ENCODE results near the gene AUTS2.

AUTS2 gene

GRCh38 chr7:70459546-70459945 lies 861.3 kb downstream of the AUTS2 start:
- no peak for DNase-seq

GRCh38 chr7:70460071-70460470 lies 861.8 kb downstream of the AUTS2 start:
- no peak for DNase-seq

GRCh38 chr7:70460562-70460961 lies 862.3 kb downstream of the AUTS2 start:
- DNase-seq: no peak

DNA sequence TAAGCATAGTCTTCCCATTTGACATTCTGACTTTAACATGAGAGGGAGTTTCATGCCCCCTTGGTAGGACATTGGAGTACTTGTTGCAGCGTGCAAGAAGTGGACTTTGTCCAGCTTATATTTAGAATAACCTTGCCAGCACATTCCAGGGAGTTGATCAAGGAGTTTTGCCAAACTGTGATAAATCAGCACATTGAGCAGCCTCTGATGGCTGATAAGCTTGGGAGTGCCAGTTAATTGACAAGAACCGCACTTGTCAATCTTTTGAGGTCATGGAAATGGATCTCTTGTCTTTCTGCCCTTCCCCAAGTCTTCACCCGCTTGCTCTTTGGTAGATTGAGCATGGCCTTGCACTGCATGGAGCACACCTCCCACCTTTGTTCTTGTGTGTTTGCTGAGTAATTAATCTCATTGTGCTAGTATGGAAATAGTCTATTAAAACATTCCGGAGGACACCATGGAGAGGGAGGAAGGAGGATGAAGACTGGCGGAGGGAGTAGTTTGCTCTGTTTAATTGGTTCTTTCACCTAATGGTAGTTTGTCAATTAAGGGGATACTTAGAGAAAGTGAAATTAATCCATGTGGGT lies 865.2 kb downstream of the AUTS2 start:
- DNase-seq: no peak

DNA sequence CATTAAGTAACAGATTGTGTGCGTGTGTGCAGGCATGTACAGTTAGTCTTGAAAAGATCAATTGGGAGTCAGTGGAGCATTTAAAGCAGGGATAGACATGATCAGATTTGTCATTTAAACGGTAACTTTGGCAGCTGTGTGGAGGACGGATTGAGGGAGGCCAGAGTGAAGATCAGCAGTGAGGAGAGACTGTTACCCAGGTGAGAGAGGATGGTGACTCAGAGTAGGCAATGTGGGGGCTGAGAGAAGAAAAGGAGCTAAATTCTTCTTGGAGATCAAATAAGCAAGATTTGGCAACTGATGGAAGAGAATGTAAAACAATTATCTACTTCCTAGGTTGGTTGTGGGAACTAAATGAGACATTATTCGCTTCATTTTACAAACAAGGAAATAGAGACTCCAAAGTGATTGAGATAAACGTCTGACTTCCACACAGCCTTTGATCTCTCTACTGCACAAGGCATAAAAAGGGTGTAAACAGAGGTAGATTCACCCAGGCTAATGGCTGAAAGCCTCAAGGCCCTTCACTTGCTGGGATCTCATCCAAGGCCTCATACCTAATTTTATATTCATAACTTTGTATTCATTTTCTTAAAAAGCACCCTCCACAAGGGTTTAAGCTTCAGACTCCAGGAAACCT lies 868.6 kb downstream of the AUTS2 start:
- no peak for DNase-seq

GRCh38 chr7:70470746-70471145 lies 872.5 kb downstream of the AUTS2 start:
- no peak for DNase-seq

DNA sequence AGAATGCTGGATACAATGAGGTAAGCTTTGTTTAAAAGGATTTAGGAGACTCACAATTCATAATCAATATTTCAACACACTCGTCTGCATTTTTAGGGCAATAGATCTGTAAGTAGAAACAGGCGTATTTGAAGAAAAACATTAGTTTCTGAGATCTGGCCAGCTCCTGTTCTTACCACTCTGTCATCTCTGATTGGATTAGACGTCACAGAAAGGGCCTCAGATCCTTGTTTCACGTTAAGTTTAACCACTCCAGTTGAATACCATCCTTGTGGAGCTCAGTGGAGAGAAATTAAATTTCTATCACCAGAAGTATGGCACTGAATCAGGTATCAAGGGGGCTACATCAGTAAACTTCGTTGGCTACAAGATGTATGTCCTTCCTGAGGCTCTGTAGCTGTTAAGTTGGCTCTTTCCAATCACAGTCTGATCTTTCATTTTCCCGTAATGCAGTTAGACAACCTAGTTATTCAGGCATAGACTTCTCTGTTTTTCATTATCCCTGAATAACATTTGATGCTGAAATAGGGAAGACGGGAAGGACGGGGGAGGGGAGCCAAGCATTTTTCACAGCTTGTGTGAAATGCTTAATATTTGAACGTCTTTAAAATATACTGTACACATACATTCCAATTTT lies 874.4 kb downstream of the AUTS2 start:
- no peak for DNase-seq

DNA sequence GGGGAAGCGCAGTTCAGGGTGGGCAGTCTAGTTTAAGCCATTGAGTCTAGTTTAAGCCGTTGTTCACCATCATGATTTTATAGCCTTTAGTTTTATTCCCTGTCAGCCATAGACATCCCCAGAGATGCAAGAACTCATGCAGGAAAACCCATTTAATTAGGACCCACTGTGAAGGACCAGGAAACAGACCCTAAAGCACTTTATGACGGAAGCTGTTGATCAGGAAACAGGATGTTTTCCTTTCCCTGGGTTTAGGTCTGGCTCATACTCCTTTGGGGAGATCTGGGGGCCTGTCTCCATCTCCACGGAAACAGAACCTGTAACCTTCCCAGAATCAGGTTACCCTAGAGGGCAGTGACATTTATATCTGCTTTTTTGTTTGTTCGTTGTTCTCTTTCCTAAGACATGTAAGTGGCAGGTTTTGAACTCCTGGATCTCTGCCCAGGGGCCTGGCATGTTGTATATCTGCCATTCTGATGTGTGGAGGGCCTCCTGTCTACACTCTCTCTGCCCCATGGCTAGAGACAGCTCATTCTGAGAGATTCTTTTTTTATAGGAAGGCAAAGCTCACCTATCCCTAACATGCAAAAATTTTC lies 876.5 kb downstream of the AUTS2 start:
- no peak for DNase-seq

GRCh38 chr7:70477036-70478010 lies 879.0 kb downstream of the AUTS2 start:
- DNase-seq: no peak

- no peak for DNase-seq
These were observed 881.1 kb downstream of the AUTS2 start for GRCh38 chr7:70479153-70480021.

- no peak for DNase-seq
These were observed 882.8 kb downstream of the AUTS2 start for GRCh38 chr7:70480927-70481569.

- no peak for DNase-seq
These were observed 883.4 kb downstream of the AUTS2 start for GRCh38 chr7:70481570-70482123.

GRCh38 chr7:70484255-70484654 lies 886.0 kb downstream of the AUTS2 start:
- DNase-seq: no peak

DNA sequence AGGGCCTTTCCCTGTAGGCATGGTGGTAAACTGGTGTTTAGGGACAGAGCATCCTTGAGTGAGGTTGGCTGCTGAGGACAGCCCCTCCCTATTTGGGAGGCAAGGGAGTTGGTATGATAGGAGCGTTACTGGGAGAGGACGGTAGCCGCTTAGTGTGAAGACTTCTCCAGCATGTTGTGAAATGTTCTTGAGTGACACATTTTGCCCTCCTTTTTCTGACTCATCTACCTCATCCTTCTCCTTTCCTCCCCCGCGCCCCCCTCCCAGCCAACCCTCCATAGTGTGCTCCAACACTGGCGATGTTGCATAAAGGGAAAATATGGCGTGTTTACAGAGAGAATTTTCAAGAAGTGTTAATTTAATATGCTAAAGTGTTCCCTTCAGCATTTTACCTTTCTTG lies 888.7 kb downstream of the AUTS2 start:
- DNase-seq: no peak

- DNase-seq: no peak
These were observed 889.2 kb downstream of the AUTS2 start for GRCh38 chr7:70487428-70487827.

DNA sequence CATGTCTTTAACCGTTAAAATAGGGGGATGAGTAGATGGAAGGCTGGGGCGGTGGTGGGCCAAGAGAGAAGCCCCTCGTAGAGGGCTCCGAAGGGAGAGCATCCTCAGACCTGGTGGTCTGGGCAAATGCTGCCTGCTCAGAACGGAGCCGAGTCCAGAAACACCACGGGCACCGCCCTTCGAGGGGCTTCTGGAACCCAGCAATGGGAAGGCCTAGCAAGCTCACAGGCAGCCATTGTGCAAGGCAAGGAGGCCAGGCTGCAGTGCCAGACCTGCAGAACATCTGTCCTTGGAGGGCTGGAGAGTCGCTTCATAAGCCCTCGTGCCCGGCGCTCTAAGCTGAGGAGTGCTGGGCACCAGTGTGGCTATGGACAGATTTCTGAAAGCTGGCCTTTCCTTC lies 889.6 kb downstream of the AUTS2 start:
- DNase-seq: no peak

DNA sequence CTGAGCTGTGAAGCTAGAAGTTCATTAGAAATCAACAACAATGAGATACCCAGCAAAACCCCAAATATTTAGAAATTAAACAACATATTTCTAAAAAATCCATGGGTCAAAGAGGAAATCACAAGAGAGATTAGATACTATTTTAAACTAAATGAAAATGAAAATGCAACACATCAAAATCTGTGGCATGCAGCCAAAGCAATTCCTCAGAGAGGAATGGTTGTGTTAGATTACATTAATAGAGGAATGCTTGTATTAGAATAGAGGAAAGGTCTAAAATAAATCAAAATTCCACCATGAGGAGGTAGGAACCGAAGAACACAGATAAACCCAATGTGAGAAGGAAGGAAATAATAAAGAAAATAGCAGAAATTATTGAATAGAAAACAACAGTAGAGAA lies 891.5 kb downstream of the AUTS2 start:
- DNase-seq: no peak

- no peak for DNase-seq
These were observed 894.4 kb downstream of the AUTS2 start for GRCh38 chr7:70492625-70493024.

DNA sequence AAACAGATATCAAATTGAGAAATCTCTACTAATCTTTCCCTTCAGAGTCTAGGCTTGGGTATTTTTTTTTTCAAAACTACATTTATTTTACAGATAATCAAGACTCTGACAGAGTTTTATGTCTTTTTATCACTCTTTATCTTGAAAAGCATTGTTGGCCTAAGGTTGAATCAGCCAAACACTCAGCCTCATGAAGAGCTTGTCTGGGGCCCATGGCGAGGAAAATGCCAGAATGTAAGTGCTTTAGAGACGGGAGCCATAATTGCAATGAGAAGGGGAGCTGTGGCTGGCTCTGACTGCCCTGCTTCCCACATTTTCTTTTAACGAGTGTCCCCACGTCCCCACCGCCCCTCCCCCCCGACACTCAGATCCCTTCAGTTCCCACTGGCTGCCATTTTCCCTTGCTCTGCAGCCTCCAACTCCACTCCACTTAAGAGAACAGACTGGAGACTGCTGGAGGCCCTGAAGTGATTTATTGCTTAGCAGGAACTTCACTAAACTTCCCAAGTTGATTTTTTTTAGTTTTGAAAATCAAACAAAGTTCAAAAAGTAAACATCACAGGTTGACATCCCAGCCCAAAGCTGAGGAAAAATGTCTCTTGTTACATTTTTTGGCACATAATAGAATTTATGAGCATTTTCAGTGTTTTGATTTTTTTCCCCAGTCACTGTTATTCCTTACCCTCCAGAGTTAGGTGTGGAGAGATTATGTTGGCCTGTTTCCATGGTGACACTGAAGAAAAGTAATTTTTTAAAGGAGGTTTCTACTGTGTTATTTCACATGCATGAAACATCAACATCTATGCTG lies 896.2 kb downstream of the AUTS2 start:
- no peak for DNase-seq

- no peak for DNase-seq
These were observed 896.7 kb downstream of the AUTS2 start for GRCh38 chr7:70495033-70495376.
